ENCODE data around the gene RHBDD3.

RHBDD3 gene

DNA sequence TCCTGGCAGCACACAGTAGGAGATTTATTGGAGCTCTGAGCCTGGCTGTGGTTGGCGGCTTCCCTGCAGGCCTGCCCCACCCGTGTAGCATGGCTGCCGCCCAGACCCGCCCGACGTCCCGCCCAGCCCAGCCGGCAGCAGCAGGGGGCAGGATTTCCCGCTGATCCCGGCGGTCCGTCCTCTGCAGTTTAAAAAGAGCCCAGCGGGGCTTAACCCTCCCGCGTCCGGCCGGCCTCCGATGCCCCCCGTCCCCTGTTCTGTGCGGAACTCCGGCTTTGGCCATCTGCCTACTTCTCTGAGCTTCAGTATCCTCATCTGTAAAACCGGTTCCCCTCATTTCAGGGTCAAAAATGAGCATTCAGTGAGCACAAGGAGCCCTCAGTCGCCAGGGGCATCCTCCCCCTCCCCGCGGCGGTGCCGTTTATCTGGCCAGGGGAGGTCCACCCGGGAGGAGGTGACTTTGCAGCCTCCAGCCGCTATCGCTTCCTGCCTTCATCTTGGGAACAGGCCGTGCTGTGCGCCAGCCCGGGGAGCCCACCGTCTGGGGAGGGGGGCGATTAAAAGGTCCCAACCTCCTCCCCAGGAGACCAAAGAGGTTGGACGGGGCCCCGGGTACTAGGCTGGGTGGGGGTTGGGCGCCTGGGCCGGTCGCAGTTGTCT, 38.5 kb upstream of the RHBDD3 start, which contains the start of gene GAS2L1:
GAS2L1 (plus strand) TSS at position 476 of the 660 bp plus-strand sequence. CDS start 1,456 bp downstream, outside the sequence.
- no peak for DNase-seq

- no peak for DNase-seq
These were observed 38.0 kb upstream of the RHBDD3 start for GRCh38 chr22:29305836-29306174.

DNA sequence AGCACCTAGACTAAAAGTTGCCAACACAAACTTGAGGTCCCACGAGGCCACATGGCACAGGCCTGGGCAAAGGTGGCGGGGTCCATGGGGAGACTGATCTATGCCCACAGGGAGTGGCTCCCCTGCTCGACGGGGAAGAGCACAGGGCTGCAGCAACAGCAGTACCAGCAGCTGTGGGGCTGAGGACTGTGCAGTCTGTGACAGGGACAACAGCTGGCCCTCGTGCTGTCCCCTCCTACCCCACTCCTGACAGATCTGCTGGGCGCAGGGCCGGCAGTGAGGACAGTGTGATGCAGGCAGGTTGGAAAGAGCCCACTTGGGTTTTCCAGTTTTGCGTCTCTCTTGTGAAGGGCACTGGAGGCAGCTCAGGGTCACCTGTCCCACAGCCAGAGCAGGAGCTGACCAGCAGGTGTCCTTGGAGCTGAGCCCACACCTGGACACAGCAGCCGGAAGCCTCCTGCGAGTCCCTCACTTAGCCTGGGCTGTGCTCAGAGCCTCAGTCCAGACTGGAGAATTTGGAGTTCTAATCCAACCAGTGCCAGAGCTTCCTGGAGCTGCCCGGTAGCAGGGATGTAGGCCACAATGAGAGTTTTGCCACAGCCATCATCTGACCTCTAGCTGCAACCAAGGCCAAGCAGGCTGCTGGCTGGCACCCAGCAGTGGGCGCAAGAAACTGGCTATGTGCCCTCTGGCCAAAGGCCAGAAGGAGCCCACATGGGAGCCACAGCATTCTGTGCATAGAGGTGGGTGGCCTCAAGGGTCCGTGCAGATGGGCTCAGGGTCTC, 35.1 kb upstream of the RHBDD3 start:
- DNase-seq, result no peak

- no peak for DNase-seq
These were observed 34.6 kb upstream of the RHBDD3 start for GRCh38 chr22:29302402-29302680.

GRCh38 chr22:29301716-29302401, 34.1 kb upstream of the RHBDD3 start:
- no peak for DNase-seq

- no peak for DNase-seq
These were observed 33.2 kb upstream of the RHBDD3 start for GRCh38 chr22:29300807-29301601.

DNA sequence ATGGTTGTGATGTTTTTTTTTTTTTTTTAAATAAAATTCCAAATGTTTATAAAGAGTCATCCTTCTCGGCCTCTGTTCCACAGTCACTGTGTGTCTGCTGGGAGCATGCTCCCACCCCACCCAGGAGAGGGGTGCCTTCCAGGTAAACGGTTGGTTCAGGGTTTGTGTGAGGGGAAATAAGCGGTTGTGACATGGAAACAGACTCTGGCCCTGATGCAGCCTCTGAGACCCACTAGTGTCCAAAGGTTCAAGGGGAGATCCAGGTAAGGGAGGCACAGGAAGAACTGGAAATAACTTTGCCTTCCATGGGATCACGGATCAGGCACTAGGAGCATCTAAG, 32.7 kb upstream of the RHBDD3 start:
- DNase-seq, result no peak

GRCh38 chr22:29299136-29299900, 31.5 kb upstream of the RHBDD3 start:
- no peak for DNase-seq

DNA sequence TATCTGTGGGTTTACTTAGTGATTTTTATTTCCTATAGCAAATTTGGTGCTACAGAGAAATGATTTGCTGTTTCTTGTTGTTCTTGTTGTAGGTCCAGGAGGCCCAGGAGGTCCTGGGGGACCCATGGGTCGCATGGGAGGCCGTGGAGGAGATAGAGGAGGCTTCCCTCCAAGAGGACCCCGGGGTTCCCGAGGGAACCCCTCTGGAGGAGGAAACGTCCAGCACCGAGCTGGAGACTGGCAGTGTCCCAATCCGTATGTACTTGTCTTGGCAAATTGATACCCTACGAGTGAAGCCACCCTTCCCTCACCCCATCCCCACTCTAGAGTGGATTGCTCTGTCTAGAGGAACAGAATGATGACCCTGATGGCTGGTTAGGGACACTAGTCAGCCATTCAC, 30.9 kb upstream of the RHBDD3 start:
- no peak for DNase-seq

DNA sequence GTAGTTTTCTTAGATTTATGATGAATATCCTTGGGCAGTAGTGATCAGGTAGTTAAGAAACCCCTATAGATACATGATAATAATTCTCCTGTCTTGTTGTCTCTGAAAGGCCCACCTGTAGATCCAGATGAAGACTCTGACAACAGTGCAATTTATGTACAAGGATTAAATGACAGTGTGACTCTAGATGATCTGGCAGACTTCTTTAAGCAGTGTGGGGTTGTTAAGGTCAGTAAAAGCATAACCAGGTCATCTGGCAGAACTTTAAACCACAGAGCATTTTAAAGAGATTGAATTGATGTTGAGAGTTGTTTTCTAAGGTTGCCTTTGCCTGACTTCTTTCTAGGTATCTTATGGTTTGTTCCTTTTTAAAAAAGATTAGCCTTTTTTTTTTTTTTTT, 24.6 kb upstream of the RHBDD3 start:
- DNase-seq, result no peak

- no peak for DNase-seq
These were observed 23.4 kb upstream of the RHBDD3 start for GRCh38 chr22:29291215-29291614.

DNA sequence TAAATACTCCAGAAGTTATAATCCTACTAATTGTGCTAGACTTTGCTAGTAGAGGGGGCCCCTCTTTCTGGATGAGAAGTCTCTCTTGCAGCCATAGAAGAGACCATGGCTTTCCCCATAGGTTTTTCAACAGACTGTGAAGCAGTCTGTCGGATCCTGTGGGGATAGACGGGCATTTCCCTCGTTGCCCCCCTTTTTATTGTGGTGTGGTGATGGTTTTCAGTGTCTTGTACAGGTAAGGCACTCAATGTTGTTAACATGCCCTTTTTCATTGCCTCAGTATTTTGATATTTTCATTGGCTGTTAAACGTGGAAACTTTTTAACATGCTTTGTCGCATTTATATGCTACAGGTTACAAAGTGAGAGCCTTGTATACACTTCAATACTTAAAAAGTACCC, 22.3 kb upstream of the RHBDD3 start:
- DNase-seq, result no peak

DNA sequence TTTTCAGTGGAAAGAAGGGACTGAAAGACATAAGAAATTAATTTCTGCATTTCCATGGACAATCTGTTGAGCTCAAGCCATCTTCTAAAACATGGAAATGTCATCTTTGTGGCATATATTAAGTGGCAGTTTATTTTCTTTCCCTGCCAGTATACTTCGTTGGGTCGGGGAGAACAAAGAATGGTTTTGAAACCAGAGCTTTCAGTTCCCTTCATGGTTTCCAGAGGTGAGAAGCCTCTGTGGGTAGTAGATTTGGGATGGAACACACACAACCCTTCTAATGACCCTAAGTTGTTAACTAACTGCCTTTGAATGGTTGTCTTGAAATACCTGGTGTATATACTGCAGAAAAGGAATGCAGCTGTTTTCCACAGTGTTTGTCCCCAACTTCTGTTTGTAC, 21.1 kb upstream of the RHBDD3 start:
- DNase-seq, result no peak

DNA sequence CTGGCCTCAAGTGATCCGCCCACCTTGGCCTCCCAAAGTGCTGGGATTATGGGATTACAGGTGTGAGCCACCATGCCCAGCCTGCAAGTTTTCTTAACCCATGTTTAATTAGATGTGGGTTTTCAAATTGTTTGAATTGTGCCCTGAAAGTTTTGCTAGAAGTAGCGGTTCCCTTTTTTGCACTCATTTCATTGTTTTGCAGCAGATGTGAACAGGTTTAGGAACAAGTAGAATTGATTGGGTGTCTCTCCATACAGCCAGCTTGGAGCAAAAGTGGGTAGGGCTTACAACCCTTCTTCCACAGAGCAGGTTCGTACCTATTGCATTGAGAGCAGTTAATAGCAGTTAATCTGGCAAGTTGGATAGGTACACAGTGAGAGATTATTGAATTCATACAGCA, 16.4 kb upstream of the RHBDD3 start:
- no peak for DNase-seq

DNA sequence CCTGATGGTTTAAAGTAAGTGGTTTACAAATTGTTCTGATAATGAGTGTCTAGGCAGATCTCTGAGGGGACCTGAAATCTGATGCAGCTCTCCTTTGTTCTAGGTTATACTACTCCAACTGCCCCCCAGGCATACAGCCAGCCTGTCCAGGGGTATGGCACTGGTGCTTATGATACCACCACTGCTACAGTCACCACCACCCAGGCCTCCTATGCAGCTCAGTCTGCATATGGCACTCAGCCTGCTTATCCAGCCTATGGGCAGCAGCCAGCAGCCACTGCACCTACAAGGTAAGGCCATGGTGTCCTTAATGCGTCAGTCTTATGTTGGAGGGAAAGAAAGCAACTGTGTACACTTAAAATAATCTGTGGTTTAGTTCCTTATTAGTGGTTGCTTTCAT, 10.1 kb upstream of the RHBDD3 start:
- no peak for DNase-seq

DNA sequence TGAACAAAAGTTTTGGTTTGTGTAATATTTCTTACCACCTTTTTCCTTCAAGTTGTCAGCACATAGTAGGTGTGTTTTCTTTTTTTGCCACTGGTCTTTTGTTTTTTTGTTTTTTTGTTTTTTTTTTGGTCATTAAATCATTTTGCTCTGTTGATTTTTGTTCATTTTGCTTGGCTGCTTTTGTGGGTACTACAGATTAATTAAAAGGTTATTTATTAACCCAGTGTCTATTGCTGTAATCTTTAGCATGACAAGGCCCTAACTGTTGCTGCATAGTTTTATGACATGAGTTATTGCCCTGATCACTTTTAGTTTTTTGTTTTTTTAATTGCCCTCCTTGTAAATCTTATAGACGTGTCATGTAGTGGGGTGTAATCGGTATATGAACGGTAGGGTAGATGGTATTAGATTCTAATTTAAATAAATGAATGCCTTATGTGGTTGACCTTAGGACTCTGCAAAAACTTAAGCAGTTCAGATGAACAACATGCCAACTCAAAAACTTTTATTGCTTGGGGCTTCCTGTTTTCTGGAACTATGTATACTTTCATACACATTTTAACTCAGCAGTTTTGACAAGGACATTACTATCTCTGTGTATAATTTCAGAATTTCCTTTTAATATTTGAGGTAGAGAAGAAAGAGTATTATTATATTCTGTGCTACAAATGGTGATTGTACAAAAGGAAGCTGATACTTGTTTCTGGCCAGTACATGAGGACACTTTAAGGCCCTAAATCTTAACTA, 8.2 kb upstream of the RHBDD3 start:
- DNase-seq, result no peak

GRCh38 chr22:29275167-29275566, 7.4 kb upstream of the RHBDD3 start:
- no peak for DNase-seq

DNA sequence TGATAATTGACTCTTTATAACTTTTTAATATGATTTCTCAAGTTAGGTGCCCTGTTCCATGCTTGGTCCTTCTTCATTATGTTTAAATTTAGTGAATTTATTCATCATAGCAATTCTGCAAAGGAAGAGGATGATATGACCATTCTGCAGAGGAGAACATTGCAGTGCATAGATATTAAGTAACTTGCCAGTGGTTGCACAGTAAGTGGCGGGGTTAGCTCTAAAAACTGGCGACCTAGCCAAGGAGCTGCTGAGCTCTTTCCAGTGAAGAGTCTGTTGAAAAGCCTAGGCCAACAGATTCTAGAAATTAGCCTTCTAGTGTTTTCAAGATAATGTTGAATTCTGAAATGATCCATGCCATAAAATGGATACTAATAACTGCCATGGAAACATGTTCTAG, 4.8 kb upstream of the RHBDD3 start:
- no peak for DNase-seq

GRCh38 chr22:29270475-29271271, 2.9 kb upstream of the RHBDD3 start:
- DNase-seq, result no peak

GRCh38 chr22:29269731-29270474, 2.1 kb upstream of the RHBDD3 start:
- DNase-seq, result no peak

Data from effector CD4-positive, alpha-beta T cell (primary cell).